Activated T-cell treated with anti-CD3 and anti-CD28 coated beads for 1 hour (primary cell): Measurements from ENCODE around the gene DYSF.

Source experiments
- DNase-seq: peaks from one replicate; pipeline ENCODE4 v3.0.0-alpha.2; 2020; ENCODE audit warnings: low read depth

Gene DYSF

DNA sequence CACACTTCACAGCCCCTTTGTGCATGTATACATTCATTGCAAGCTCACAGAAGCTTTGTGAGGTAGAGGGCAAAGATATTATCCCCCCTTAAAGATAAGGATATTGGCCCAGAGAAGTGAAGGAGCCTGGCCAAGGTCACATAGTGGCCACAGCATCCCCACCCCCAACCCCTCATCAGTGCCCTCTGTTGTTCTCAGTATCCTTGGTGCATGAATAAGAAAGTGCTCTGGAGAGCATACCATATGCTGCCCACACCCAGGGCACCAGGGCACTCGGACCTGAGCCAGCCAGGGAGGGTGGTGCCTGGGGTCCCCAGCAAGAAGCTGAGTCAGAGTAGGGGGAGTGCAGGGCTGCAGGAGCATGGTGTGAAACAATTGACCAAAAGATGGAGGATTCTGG, 3.3 kb downstream of the DYSF start:
- DNase-seq = no peak

GRCh38 chr2:71457123-71457915, 4.0 kb downstream of the DYSF start:
- no peak for DNase-seq

DNA sequence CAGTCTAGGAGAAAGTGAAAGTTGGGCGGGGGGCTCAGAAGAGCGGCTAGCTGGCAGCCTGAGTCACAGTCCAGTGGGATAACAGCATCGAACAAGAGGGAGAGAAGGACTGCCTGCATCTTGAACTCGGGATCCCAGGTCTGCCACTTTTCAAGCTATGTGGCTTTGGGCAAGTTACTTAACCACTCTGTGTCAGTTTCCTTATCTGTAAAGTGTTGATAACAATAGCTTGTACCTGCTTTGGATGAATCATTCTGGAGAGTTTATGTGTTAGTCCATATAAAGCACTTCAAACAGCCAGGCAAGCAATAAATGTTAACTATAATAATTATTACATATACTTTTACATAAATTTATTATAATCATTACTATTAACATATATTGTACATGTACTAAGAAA, 4.6 kb downstream of the DYSF start:
- no peak for DNase-seq

DNA sequence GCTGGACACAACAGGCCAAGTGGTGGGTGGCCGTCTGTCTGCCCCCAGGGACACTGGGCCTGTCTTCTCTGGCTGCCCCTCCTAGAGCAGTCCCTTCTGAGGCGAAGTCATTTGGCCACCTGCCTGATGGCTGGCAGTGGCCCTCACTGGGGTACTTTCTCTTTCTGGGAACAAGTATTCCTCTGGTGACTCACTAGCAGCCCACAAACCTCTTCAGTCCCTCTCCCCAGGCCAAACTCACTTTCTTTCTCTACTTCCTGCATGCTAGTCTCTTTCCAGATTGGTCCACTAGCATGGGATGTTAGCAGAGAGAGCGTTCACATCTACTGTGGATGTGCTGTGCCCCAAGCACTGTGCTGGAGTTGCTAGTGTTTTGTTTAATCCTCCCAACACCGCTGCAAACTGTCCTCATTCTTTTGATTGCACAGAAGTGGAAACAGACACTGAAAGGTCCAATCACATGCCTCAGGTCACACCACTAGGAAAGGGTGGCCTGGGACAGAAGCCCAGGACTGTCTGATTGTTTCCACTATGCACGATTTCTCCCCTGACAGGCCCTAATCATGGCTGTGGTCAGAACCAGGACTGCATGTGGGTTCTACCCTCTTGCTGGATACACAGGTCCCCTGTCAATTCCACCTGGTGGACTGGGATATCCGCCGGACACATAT, 5.2 kb downstream of the DYSF start:
- DNase-seq = no peak

DNA sequence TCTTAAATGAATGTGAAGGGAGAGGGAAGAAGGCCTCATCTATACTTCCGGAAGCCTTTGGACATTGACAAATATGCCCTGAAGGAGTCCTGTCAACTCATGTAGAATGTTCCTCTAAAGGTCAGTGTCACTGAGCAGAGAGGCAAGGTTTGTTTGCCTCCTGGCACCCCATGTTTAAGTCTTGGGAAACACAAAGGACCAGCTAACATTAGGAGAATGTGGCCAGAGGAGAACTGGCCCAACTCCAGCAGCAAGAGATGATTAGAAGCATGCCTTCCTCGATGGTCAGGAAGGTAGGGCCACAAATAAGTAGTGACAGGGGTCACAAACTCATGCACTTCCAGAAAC, 5.7 kb downstream of the DYSF start:
- DNase-seq = no peak

GRCh38 chr2:71460056-71460455, 6.7 kb downstream of the DYSF start:
- no peak for DNase-seq

- no peak for DNase-seq
Measured at GRCh38 chr2:71460595-71461303, 7.4 kb downstream of the DYSF start.

DNA sequence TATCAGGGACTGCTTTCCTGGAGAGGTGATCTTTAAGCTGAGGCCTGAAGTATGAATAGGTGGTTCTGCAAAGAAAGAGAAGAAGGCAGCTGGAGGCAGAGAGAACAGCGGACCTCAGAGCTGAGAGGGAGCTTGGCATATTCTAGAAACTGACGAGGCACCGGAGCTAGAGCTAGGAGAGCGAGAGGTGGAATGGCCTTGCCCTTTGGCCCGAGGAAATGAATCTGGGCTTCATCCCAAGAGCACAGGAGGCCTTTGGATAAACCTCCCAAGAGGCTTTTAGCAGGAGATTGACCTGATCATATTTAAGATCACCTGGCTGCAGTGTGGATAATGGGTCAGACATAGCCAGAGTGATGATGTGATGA, 7.9 kb downstream of the DYSF start:
- no peak for DNase-seq

DNA sequence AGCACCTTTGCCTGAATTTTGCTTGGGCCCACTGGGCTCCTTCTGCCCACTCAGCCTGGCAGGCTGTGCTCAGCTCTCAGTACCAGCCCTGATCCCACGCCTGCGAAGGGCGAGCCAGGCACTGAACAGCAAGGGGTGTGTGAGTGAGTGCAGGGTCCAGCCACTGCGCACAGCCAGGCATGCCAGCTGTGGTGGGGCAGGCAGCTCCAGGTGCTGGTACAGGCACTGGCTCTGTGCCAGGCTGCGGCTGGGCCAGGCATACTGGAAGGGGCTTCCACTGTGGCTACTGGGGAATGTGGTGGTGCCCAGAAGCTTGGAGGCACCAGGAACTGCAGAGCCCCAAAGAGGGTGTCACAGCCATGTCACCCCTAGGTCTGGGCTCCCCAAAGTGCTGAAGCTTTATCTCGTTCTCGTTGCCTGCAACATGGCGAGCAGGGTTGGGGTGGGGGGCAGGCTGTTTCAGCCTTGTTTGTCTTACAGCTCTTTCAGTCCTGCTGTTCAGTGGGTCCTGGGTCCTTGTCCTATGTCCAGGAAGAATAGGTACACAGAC, 8.8 kb downstream of the DYSF start:
- no peak for DNase-seq

- DNase-seq = no peak
Measured at GRCh38 chr2:71462641-71463341, 9.4 kb downstream of the DYSF start.

DNA sequence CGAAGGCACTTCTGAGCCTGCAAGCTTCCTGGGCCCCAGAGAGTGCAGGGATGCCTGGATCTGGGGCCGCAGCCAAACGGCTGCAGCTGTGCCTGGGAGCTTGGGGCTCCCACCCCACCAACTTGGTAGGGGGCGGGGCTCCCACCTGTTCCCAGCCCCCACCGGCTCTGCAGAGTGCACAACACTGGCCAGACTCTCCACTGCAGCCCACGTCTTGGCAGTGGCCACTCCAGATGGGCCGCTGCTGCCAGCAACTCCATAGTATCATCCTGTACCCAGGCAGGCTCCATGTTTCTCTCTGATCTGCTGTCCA, 9.9 kb downstream of the DYSF start:
- DNase-seq = no peak

DNA sequence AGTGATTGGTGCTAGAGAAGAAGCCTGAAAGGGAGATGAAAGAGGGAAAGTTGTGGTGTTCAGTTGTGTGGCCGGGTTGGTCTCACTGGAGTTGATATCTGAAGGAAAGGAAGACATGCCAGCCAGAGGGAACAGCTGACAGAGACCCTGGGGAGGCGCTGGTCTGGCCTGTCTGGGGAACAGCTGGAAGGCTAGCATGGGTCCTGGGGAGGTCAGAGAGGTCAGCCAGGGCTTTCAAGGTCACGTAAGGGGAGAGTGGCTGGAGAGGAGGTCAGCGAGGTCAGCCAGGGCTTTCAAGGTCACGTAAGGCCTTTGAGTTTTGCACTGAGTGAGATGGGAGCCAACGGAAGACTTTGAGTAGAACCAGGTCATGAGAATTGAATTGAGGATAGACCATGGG, 11.0 kb downstream of the DYSF start:
- DNase-seq = no peak

- no peak for DNase-seq
Measured at GRCh38 chr2:71465356-71465755, 12.0 kb downstream of the DYSF start.

GRCh38 chr2:71465961-71466300, 12.6 kb downstream of the DYSF start:
- no peak for DNase-seq

GRCh38 chr2:71466301-71467179, 13.2 kb downstream of the DYSF start:
- DNase-seq = no peak

DNA sequence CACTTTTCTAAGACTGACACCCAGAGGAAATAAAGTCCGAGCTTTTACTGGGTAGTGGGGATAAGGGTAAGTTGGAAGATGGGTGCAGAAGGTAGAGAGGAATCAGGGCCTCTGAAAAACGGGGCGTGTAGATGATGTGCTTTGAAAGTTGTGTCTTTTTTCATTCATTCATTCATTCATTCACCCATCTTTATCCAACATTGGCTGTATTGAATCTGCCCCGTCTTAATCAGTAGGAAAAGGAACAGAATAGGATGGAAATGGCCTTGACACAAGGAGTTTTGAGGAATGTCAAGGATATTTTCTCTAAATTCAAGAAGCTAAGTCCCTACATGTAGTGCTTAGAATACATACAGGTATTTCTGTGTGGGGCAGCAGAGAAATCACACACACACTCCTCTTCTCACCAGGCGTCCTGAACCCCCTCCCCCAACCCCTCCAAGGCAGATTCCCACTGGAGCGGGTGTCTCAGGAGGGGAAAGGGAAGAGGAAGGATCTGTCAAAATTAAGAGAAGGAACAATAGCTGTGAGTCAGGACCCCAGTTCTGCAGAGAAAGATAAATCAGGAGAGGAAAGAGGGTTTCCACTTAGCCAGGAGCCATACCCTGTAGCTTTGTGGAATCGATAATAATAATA, 13.9 kb downstream of the DYSF start:
- no peak for DNase-seq

DNA sequence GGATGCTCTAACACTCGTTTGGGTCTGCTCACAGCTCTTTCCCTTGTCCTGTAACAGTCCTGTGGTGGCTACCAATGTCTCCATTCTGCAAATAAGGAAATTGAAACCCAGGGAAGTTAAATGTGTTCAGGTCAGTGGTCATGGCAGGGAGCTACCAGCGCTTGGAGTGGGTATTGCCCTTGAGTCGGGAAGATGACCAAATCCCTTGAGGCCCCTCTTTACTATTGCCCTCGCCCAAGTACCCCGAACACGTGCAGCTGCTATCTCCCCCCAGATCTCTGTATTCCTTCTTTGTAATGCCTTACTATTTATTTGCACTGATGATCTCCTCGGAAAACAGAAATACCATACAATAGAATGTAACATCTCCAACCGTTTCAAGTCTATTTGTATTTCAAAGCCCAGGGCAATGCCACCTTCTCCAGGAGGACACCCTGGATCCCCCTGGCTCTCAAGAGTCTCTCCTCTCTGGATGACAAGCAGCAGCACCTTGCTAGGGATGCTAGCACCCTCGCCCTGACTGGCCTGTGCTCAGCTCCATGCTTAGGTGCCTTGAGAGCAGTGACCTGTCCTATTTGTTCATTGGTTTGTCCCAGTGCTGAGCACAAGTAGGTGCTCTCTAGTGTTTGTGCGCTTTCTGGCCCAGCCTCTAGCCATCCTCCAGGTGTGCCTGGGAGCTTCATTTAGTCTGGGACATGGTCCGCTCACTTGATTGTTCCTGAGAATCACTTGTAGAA, 15.1 kb downstream of the DYSF start:
- DNase-seq = no peak

DNA sequence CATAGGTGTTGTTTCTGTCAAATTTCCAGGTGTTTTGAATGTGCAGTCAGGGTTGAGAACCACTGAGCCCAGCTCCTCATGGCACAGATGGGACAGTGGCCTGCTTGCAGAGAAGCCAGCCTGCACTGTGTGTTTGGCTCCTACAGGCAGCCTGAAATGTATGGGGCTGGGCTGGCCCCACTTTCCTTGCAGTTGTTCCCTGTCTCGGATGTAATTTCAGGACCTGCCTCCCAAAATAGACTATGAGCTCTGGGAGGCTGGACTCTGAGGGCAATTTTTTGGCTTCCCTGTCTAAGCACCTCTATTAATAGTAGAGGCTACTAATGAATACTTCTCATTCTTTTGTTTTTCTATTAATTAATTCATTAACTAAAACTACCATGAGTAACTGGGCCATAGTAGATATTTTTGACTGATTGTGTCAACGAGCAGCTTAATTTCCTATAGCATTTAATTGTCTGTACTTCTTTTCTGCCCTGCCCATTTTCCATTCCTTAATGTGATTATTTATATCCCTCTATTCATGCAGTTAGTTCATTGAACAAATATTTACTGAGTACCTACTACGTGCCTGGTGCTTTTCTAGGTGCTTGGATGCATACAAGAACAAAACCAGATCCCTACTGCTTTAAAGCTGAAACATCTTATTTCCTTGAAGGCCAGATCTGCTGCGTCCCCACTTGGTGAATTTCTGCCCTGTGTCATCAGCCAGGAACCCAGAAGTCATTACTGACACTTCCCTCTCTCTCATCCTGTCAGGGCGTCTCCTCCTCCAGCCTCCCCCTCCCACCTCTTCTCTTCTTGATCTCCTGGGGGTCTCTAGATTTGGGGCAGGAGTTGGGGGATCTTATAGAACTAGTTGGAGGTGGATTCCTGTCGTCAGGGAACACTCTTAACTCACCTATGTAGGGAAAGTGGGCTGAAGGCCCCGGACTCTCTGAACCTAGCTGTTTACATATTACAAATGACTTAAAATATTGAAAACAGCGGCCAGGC, 16.3 kb downstream of the DYSF start:
- DNase-seq = no peak

DNA sequence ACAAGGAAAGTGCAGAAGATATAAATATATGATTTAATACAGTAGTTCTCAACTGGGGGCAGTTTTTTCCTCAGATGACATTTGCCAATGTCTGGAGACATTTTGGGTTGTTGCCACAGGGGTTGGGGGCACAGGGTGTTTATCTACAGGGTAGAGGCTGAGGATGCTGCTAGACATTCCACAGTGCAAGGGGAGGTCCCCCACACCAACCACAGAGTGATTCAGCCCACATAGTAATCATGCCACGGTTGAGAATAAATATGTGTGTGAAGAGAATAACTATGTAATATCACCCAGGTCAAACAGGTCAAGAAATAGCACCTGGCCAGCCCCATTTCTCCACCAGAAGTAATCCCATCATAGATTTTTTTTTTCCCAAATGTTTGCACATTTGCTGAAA, 17.9 kb downstream of the DYSF start:
- DNase-seq = no peak
